Endothelial cell of umbilical vein (primary cell): ENCODE results near the gene TEDC1. TPM values are rescaled to one million over a fixed set of nuclear protein-coding genes. Genes with fewer than 3 reads are reported as not detected.

ENCODE experiments used
- BruUV-seq: library from RNA; stranded (reverse); fragments of 400-500 nt; replicated peaks from 2 replicates; lab custom pipeline; 2021; lab: Mats Ljungman, UMichigan
- CTCF ChIA-PET: fragments of 300-600, 350-600 bp; sonication (Branson Sonifier 250); formaldehyde crosslinking; loops from one replicate; lab custom pipeline; 2021; ENCODE audit warnings: antibody characterized with exemption, inconsistent platforms; lab: Charles Lee
- POLR2A ChIA-PET: fragments of 300-600, 350-600 bp; sonication (Branson Sonifier 250); formaldehyde crosslinking; loops from one replicate; lab custom pipeline; 2021; ENCODE audit warnings: antibody characterized with exemption, inconsistent platforms; lab: Charles Lee
- DNase-seq: peaks from one replicate; pipeline ENCODE4 v3.0.0-alpha.2; 2011; ENCODE audit warnings: low read depth, low spot score
- FAIRE-seq: peaks from 2 replicates; lab custom pipeline; 2011; peaks lifted over from hg19 to GRCh38; lab: Jason Lieb, UNC
- H2AFZ ChIP-seq: 2 replicates; pipeline ENCODE4 v1.6.0; 2012; ENCODE audit warnings: low read depth, low read length, control low read depth, inconsistent platforms
- H3K27ac ChIP-seq: 2 replicates; pipeline ENCODE4 v1.5.1; 2011; ENCODE audit warnings: low read depth, mild to moderate bottlenecking, control low read depth, low read length, moderate library complexity; ENCODE audit not compliant: insufficient read depth
- H3K27me3 ChIP-seq, 2 experiments: 2 replicates each; pipeline versions ENCODE4 v1.6.0 to v1.6.1; 2011; ENCODE audit warnings: low read length in 2 of 2, mixed read lengths in 1 of 2; ENCODE audit not compliant: control insufficient read depth in 2 of 2, insufficient read depth in 2 of 2
- H3K36me3 ChIP-seq, 2 experiments: 2 replicates in 1 of 2; 3 replicates in 1 of 2; pipeline ENCODE4 v1.5.1; 2011; ENCODE audit warnings: low read length in 2 of 2, mild to moderate bottlenecking in 1 of 2, moderate library complexity in 1 of 2; ENCODE audit not compliant: control insufficient read depth in 2 of 2, insufficient read depth in 2 of 2; ENCODE audit errors: extremely low read depth in 1 of 2
- H3K4me1 ChIP-seq: 3 replicates; pipeline ENCODE4 v1.5.1; 2011; ENCODE audit warnings: mild to moderate bottlenecking, low read length; ENCODE audit not compliant: control insufficient read depth, insufficient read depth; ENCODE audit errors: extremely low read depth
- H3K4me2 ChIP-seq: 2 replicates; pipeline ENCODE4 v1.6.1; 2011; ENCODE audit warnings: low read length, control low read depth, mixed read lengths; ENCODE audit not compliant: insufficient read depth
- H3K4me3 ChIP-seq, 3 experiments: fragments of 200-600 bp in 1 of 3; sonication (generic), shearing (Covaris generic) in 1 of 3; replicated peaks in 1 of 3; 2 replicates each; pipeline ENCODE4 v1.5.1; 2011 to 2016; ENCODE audit warnings: control low read depth in 3 of 3, low read length in 3 of 3, mild to moderate bottlenecking in 2 of 3, inconsistent platforms in 1 of 3, low read depth in 1 of 3, moderate library complexity in 1 of 3; ENCODE audit not compliant: insufficient read depth in 1 of 3
- H3K79me2 ChIP-seq: 2 replicates; pipeline ENCODE4 v1.6.0; 2012; ENCODE audit warnings: low read length, inconsistent platforms; ENCODE audit not compliant: control insufficient read depth, insufficient read depth
- H3K9ac ChIP-seq: replicated peaks from 2 replicates; pipeline ENCODE3; 2011; ENCODE audit warnings: low read length, control low read depth; ENCODE audit not compliant: insufficient read depth; ENCODE audit errors: extremely low read depth
- H3K9me1 ChIP-seq: replicated peaks from 3 replicates; pipeline ENCODE4 v1.6.0; 2011; ENCODE audit warnings: mild to moderate bottlenecking, low read length; ENCODE audit not compliant: control insufficient read depth, insufficient read depth; ENCODE audit errors: extremely low read depth
- H3K9me3 ChIP-seq: replicated peaks from 2 replicates; pipeline ENCODE4 v1.5.1; 2012; ENCODE audit warnings: low read length, inconsistent platforms; ENCODE audit not compliant: control insufficient read depth, insufficient read depth
- H4K20me1 ChIP-seq: replicated peaks from 2 replicates; pipeline ENCODE3; 2011; ENCODE audit warnings: mild to moderate bottlenecking, low read length; ENCODE audit not compliant: control insufficient read depth, insufficient read depth; ENCODE audit errors: extremely low read depth
- CTCF ChIP-seq, 2 donors: IDR thresholded peaks; 1 replicate in 1 of 2; 2 replicates in 1 of 2; pipeline ENCODE4 v1.5.1; 2011; ENCODE audit warnings: low read length in 2 of 2, mild to moderate bottlenecking in 2 of 2, moderate library complexity in 2 of 2, control low read depth in 1 of 2, inconsistent platforms in 1 of 2, low read depth in 1 of 2; ENCODE audit not compliant: insufficient read depth in 1 of 2; ENCODE audit errors: extremely low read depth in 1 of 2
- GATA2 ChIP-seq: IDR thresholded peaks from 2 replicates; pipeline ENCODE4 v1.7.0; 2011; ENCODE audit warnings: low read depth, mild to moderate bottlenecking, moderate library complexity, mixed read lengths, low read length; ENCODE audit not compliant: insufficient read length, insufficient read depth
- JUN ChIP-seq: IDR thresholded peaks from 2 replicates; pipeline ENCODE4 v1.6.1; 2011; ENCODE audit warnings: borderline replicate concordance, low read depth; ENCODE audit not compliant: insufficient read length, insufficient read depth
- MYC ChIP-seq: IDR thresholded peaks from one replicate; pipeline ENCODE4 v1.6.1; 2011; ENCODE audit warnings: mild to moderate bottlenecking, low read depth, low read length
- dilution Hi-C: fragments of 300-500 bp; cut with MboI; formaldehyde crosslinking; loops from one replicate; pipeline ENCODE4 v1.15.0; 2019; ENCODE audit warnings: low sequenced_read_pairs; ENCODE audit not compliant: extremely low pct_ligation_motif_present
- intact Hi-C: fragments of 100-400 bp; cut with micrococcal nuclease; formaldehyde crosslinking; loops from one replicate; pipeline ENCODE4 v1.10.0; 2022
- polyA plus RNA-seq, 4 experiments: library from polyadenylated mRNA; depleted of rRNA in 3 of 4; stranded (reverse) in 3 of 4; unstranded in 1 of 4; fragments of >200 nt; gene quantifications; 2 replicates each; pipeline versions ENCODE4 v1.2.1 to v1.2.3, GENCODE V29; 2011 to 2012; ENCODE audit warnings: missing spikeins in 1 of 4
- total RNA-seq: library from RNA; stranded (reverse); gene quantifications from 2 replicates; pipeline ENCODE4 v1.2.3, GENCODE V29; 2021

TEDC1 gene
- total and polyA plus RNA-seq, 2 donors (not counting 3 experiments of a cell fraction or from before 2014, with no cell fraction given), result 16.5 to 25.3 TPM

- peaks cover 6% of the 10 kb centered on the region for H3K79me2 ChIP-seq
- no peaks in the 10 kb centered on the region for H3K27me3 ChIP-seq
- BruUV-seq, result no TSS peak
- dilution Hi-C loops (no loop called here), intact Hi-C loops (loop anchor here (1.0 kb wide), 4 partner anchors 33 to 80 kb away; no protein-coding TSS in a partner anchor)
- H3K4me2 ChIP-seq, result no peak overlapping the region
- DNase-seq (peak; percentile 74), FAIRE-seq (peak; percentile 82)
- H2AFZ ChIP-seq, result no peak overlapping the region
- peaks cover 3 to 25% of the 10 kb centered on the region in 2 experiments for H3K36me3 ChIP-seq
- H3K9me3 ChIP-seq, result no peaks in the 10 kb centered on the region
- H3K4me3 ChIP-seq, result no peak overlapping the region
- H3K9me1 ChIP-seq, result no peaks in the 10 kb centered on the region
- POLR2A ChIA-PET, result no interaction called here
- no peaks in the 10 kb centered on the region for H3K4me1 ChIP-seq
- CTCF ChIA-PET, result interaction anchor here (0.6 to 1.9 kb wide), 20 partner anchors 9 to 132 kb away, joined by 3 to 31 read pairs (median 4); partner anchors contain the start of gene CRIP1
- no peaks in the 10 kb centered on the region for H4K20me1 ChIP-seq
- peak overlapping the region; percentile 22 for H3K9ac ChIP-seq
- no peak overlapping the region for H3K27ac ChIP-seq
- TF ChIP-seq MYC (no peak), JUN (no peak), CTCF (IDR thresholded peaks at IDR 0.05; ENCODE audit: extremely low read depth in 1 of 2, insufficient read depth in 1 of 2, low read depth in 1 of 2, low read length in 2 of 2) (peak; percentile 83 to 92), GATA2 (no peak)
These were observed 42.3 kb upstream of the TEDC1 start for GRCh38 chr14:105448706-105449111.
